ENCODE measurements around the gene SYNPO2.

Gene SYNPO2

GRCh38 chr4:118879409-118879808, 9.2 kb upstream of the SYNPO2 start:
- DNase-seq: no peak

DNA sequence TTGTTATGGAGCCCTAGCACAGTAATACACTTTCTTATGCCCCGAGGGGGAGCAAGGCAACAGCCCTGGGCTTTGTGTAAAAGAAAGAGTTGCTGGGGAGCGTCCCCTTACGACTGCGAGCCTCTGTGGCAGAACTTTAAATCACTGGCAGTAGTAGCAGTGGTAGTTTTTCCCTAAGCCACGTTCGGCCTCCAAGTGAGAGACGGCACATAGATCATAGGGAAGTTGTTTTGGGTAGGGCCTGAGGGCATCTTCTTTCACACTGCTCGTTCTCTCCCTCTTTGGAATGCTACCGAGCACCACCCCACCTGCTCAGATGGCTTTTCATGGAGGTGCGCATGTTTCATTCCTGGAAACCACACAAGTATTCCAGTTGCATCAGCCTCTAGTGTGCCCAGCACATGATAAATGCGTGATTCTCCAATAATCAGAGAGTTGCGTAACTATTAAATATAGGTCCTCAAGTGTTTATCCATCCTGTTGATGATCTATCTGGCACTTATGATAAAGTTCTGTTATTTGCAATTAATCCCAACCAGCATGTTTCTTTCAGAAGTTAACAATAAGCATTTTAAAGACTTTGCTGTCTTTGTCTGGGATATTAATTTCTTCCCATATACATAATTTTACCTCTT, 7.0 kb upstream of the SYNPO2 start:
- DNase-seq: no peak

GRCh38 chr4:118883861-118884260, 4.8 kb upstream of the SYNPO2 start:
- DNase-seq: no peak

- no peak for DNase-seq
These were observed 3.9 kb upstream of the SYNPO2 start for GRCh38 chr4:118884716-118885115.

DNA sequence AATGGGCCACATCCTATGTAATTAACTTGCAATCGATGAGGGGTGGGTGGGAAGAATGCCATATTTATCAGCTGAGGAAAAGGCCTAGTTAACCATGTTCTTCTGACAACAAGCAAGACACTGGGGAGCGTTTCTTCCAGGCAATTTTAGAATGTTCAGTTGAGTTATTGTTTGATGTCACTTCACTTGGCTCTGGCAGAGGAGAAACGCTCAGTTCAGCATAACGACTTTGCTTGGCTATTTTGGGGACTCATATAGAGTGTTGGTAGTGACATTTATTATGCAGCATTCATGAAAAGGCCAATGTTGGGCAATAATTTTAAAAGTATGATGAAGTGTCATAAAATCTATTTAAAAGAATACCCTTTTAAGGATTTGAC, 648 bp downstream of the SYNPO2 start:
- DNase-seq: no peak

DNA sequence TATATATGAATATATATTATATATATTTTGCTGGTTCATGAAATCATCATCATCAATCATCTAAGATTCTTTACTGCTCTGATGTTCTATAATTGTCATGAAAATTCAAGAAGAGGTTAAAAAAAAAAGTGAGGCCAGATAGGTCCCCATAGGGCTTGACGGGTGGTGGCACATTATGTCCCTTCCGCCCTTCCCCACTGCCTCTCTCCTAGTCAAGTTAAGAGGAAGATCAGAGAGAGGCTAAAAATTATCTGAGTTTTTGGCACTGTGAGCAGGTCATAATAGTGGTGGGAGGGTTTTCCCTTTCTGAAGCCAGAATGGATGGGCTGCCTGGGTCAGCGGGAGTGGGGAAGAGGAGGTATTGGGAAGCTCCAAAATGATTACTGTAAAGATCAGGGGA, 5.4 kb downstream of the SYNPO2 start:
- no peak for DNase-seq

DNA sequence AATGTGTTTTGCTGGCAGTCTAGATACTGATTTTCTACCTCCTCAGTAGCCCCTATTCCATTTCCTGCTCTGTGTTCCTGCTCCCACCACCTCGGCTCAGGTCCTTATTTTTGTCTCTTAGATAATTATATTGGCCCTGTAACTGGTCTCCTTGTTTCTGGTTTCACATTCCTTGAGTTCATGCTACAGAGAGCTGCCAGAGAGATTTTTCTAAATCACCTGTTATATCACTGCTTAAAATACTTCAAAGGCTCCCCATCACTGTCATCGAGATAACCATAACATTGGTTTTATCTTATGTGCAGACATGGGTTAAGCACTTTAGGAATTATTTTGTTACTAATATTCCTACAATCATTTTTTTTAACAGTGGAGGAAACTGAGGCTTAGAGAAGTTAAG, 9.6 kb downstream of the SYNPO2 start:
- no peak for DNase-seq

DNA sequence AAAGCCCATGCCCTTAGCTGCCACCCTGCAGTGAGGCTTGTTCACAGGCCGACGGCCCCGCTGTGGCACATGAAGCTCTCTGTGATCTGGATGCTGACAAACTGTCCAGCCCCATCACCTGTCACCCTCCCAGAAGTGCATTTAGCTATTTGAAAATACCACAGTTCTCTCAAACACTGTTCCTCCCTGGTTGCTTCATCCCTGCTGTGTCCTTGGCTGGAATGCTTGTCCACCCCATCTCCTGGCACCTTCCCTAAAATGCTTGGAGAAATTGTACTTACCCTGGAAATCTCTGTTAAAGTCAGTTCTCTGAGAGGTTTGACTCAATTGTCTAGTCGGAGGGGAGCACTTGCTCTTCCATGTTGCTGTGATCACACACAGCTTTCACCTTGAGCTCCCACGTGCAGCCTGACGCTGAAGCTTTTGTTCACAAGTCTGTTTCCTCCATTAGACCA, 10.1 kb downstream of the SYNPO2 start:
- no peak for DNase-seq

DNA sequence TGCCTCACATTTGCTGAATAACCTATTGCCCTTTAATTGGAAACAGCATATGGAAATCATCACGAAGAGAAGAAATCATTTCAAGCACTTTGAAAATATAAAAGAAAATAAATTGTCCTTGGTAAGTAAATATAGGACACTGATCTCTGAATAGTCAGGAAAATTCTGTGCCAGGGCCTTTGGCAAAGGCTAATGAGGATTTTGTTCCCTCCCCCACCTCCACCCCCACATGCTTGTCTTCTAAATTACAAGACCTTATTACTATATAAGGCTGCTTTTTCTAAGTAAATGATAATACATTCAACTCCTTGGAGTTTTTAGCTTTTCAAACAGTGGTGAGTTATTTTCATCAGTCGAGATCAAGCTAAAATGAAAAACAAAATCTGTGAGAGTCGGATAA, 15.8 kb downstream of the SYNPO2 start:
- no peak for DNase-seq

DNA sequence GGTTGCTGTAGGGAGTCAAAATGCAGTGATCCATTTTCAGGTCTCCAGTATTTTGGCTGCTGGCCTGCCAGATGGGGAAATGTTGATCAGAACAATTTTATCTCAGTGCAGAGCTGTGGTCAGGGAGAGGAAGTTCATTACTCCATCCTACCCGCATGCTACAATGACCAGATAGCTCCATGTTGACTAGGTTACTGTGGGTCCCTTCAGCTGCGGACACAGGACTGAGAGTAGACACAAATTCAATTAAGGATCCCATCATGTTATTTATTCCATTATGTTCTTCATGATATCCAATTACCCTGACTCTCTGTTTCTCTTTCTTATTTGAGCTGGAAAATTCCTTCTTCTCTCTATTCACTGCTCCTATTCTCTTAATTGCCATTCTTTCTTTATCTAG, 16.3 kb downstream of the SYNPO2 start:
- DNase-seq: no peak

- no peak for DNase-seq
These were observed 16.9 kb downstream of the SYNPO2 start for GRCh38 chr4:118905566-118905965.

GRCh38 chr4:118909173-118909956, 20.7 kb downstream of the SYNPO2 start:
- no peak for DNase-seq

GRCh38 chr4:118910221-118910620, 21.6 kb downstream of the SYNPO2 start:
- no peak for DNase-seq

DNA sequence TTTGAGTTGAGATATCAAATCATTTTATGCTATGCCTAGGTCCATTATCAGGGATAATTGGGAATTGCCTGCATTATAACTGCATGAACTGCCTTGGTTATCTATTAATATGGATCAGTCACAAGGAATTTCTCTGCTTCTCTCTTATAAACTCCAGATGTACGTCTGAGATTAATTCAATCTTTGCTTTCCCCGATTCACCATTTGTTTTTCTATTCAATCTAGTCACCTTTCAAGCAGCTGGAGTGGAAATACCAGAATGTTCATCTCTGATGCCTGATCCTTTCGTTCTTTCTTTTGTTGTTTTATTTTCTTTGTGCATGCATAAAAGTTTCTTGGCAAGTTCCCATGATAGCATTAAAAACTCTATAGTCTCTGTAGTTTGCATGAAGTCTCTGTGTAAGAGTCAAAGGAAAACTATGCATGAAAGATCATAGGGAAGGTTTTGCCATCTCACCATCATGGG, 22.6 kb downstream of the SYNPO2 start:
- DNase-seq: no peak

DNA sequence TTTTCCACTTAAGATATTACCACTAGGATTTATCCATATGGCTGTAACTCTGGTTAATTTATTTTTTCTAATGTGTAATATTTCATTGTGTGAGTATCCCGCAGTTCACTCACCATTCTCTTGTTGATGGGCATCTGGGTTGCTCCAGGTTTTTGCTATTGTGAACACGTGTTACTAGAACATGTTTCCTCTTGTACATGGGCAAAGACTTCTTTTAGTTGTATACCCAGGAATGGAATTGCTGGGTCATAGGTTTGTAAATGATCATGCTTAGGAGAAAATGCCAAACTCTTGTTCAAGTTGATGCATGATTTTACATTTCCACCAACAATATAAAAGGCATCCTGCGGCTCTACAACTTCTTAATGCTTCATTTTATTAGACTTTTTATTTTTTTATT, 26.8 kb downstream of the SYNPO2 start:
- DNase-seq: no peak

- DNase-seq: no peak
These were observed 28.1 kb downstream of the SYNPO2 start for GRCh38 chr4:118916691-118917289.

GRCh38 chr4:118917582-118917981, 28.9 kb downstream of the SYNPO2 start:
- DNase-seq: no peak

GRCh38 chr4:118918388-118918787, 29.7 kb downstream of the SYNPO2 start:
- no peak for DNase-seq

GRCh38 chr4:118920247-118920646, 31.6 kb downstream of the SYNPO2 start:
- no peak for DNase-seq

GRCh38 chr4:118921786-118922185, 33.1 kb downstream of the SYNPO2 start:
- no peak for DNase-seq

GRCh38 chr4:118923891-118924290, 35.2 kb downstream of the SYNPO2 start:
- DNase-seq: no peak

GRCh38 chr4:118927974-118928373, 39.3 kb downstream of the SYNPO2 start:
- no peak for DNase-seq

GRCh38 chr4:118930255-118930654, 41.6 kb downstream of the SYNPO2 start:
- no peak for DNase-seq

GRCh38 chr4:118931786-118932185, 43.1 kb downstream of the SYNPO2 start:
- DNase-seq: no peak

All from stimulated activated CD4-positive, alpha-beta T cell treated with anti-CD3 and anti-CD28 coated beads, Interleukin-4, amount 100 ng/mL, for 4 hours (primary cell).